GM18502 (cell line): ENCODE measurements around the gene RNF44.
A peak's percentile ranks its signal among the peaks of the same experiment; 100 is the strongest.

Experiments
- ATAC-seq: cut with Tn5 transposase; IDR thresholded peaks from one replicate; pipeline ENCODE4 v1.9.1; 2021; ENCODE audit warnings: mild to moderate bottlenecking; ENCODE audit not compliant: unreplicated experiment, poor library complexity

RNF44 gene

DNA sequence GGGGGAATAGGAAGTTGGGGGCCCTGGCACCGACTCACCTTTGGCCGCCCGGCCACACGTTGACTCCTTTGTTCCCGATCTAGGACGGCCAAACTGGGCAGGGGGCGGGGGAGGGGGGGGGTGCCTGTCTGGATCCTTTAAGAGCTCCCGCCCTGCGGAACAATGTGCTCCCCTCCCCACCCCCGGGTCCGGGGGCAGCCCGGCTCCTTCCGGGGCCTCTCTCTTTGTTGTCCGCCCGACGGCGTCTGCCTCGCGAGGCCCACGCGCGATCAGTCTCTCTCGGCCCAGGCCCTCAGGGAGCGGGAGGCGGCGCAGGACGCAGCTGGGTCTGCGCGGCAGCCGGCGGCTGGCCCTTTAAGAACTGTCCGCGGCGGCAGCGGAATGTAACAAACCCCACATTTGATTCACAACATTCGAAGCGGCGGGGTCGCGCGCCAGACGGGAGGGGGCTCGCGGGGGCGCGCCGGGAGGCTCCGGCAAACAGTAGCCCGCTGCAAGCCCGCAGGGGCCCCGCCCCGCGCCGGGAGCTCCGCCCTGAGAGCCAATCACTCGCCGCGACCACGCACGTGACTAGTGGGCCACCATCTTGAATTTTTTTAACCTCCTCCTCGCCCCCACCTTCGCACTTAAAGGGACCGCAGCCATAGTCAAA, at the start of gene RNF44:
Gene RNF44, minus strand, starts transcription at position 501 of the 652 bp plus-strand sequence. CDS start 4,930 bp downstream, outside the sequence.
- peak; percentile 59 for ATAC-seq

DNA sequence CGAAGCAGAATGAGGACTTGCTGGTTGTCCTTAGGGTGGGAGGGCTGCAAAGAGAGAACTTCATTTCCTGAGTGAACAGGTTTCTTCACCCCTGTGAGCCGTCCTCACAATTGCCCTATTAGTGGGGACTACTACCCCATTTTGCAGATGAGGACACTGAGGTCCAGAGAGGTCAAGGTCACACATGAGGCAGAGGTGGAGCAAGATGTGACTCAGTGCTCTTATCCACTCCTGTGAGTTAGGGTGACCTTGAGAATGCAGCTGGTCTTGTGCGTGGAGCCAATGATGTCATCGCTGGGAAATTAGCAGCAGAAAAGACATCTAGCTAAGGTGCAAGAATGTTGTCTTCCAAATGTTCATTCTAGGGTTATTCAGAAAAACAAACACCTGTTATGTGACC, 45.9 kb upstream of the RNF44 start:
- no peak for ATAC-seq

DNA sequence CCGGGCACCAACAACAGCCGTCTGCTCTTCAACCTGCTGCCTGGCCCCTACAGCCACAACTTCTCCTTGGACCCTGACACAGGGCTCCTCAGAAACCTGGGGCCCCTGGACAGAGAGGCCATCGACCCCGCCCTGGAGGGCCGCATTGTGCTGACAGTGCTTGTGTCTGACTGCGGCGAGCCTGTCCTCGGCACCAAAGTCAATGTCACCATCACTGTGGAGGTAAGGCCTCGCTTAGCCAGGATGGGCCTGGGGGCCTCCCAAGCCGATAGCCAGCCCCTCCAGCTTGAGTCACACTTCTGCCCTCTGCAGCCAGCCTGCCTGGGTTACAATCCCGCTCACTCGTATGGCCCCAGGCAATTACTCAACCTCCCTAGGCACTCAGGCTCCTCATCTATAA, 44.2 kb upstream of the RNF44 start:
- no peak for ATAC-seq

DNA sequence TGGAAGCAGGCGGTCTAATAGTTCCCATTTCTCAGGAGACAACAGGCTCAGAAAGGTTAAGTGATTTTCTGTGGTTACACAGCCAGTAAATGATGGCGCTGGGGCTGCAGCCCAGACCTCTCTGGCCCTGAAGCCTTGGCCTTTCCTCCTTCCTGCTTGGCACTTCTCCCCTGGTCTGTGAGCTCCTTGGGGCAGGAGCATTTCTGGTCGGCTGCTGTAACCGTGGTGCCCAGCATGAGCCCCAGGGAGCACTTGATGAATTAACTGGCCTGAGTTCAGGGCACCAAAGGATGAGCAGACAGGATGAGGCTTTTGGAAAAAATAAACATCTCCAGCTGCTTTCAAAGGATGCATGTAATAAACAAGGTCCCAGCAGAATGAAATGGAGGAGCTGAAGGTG, 42.1 kb upstream of the RNF44 start:
- no peak for ATAC-seq

DNA sequence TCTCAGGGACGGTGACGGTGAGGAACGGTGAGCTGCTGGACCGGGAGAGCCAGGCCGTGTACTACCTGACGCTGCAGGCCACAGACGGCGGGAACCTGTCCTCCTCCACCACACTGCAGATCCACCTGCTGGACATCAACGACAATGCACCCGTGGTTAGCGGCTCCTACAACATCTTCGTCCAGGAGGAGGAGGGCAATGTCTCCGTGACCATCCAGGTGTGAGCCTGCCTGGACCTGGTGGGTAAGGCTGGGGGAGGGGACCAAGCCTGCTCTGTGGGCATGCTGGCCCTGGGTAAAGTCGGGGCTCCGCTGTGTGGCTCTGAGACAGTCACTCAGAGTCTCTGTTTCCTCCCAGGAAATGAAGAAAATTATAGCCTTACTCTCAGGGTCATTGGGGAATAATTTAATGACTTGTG, 41.2 kb upstream of the RNF44 start:
- no peak for ATAC-seq

DNA sequence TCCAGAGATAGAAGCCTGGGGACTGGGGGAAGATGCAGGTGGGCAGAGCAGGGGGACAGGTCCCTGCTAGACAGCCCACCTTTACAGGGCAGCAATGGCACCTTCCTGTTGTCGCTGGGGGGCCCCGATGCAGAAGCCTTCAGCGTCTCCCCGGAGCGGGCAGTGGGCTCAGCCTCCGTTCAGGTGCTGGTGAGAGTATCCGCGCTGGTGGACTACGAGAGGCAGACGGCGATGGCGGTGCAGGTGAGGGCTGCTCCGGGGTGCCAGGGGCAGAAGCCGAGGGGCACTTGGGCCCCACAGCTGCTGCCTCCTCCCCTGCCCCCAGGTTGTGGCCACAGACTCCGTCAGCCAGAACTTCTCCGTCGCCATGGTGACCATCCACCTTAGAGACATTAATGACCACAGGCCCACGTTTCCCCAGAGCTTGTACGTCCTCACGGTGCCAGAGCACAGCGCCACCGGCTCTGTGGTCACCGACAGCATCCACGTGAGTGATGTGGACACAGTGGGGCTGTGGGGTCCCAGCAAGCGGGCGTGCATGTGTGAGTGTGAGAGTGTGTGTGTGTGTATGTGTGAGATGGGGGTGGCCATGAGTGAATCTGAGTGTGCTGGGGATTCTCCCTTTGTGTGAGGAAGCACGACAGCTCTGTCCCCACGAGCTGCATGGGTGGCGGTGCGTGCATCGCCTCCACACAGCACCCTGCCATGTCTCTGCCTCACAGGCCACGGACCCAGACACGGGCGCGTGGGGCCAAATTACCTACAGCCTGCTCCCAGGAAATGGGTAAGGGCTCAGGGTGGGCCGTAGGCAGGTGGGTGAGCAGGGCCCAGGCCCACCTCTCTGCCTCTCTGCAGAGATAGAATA, 40.3 kb upstream of the RNF44 start:
- ATAC-seq = no peak

DNA sequence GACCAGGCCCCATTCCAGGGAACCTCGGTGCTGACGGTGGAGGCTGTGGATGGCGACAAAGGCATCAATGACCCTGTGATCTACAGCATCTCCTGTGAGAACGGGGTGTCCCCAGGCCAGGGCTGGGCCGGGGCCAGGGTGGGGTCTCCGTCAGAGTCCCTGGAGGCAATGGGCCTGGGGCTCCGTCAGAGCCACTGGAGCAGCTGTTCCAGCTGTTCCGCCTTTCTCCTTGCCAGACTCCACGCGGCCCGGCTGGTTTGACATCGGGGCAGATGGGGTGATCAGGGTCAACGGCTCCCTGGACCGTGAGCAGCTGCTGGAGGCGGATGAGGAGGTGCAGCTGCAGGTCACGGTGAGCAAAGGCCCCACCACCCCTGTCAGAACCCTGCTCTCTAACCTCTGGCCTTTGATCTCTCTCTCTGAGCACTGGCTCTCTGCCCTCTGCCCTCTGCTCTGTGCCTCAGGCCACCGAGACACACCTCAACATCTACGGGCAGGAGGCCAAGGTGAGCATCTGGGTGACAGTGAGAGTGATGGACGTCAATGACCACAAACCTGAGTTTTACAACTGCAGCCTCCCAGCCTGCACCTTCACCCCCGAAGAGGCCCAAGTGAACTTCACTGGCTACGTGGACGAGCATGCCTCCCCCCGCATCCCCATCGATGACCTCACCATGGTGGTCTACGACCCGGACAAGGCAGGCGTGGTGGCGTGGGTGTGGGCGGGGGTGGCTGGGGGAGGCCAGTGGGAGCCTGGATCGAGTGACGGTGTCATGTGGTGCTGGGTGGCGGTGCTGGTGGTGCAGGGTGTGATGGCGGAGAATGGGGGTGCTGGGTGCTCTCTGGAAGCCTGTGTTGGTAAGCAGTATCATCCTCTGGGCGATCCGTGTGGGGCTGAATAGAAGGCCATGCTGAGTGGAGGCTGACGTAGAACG, 38.6 kb upstream of the RNF44 start:
- no peak for ATAC-seq

DNA sequence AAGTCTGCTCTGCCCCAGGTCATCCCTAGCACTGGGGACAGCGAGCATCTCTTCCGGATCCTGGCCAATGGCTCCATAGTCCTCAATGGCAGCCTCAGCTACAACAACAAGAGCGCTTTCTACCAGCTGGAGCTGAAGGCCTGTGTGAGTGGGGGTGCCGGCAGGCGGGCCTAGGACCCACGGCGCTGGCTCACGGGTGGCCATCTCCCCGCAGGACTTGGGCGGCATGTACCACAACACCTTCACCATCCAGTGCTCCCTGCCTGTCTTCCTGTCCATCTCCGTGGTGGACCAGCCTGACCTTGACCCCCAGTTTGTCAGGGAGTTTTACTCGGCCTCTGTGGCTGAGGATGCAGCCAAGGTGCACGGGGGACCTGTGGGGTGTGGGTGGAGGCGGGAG, 37.9 kb upstream of the RNF44 start:
- no peak for ATAC-seq

DNA sequence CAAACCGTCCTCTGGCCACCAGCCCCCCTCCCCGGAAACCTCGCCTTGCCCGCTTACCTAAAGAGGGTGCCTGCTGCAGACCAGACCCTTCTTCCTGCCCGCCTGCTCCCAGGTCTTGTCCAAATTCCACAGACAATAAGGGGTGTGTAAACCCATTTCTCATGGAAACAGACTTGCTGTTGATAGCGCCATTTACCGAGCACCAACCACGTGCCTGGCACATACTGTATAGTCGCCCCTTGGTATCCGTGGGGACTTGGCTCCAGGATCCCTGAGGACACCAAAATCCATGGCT, 37.0 kb upstream of the RNF44 start:
- no peak for ATAC-seq

DNA sequence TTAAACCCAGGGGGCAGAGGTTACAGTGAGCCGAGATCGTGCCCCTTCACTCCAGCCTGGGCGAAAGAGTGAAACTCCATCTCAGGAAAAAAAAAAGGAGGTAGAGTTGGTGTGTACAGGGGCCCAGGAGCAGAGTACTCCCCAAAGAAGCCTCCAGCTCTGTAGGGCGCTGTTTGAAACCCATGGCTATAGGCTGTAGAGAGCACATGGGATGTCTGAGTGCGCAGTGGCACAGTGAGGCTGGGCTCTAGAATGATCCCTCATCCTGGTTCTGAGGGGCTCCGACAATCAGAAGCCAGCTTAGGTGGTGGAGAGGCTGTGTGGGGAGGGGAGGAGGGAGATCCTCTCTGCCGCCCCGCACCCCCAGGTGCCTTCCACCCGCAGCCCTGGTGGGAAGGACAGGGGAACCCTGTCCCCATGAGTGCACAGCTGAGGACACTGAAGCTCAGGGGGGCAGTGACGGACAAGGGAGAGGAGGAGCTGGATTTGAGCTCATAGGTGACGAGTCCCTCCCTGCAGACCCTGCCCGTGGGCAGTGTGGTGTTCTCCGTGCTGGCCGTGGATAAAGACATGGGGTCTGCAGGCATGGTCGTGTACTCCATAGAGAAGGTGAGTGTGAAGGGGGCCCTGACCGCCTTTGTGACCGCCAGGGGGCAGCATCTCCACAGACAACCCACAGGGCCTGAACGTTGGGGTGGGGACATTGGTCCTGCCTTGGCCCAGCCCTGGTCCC, 36.5 kb upstream of the RNF44 start:
- no peak for ATAC-seq

DNA sequence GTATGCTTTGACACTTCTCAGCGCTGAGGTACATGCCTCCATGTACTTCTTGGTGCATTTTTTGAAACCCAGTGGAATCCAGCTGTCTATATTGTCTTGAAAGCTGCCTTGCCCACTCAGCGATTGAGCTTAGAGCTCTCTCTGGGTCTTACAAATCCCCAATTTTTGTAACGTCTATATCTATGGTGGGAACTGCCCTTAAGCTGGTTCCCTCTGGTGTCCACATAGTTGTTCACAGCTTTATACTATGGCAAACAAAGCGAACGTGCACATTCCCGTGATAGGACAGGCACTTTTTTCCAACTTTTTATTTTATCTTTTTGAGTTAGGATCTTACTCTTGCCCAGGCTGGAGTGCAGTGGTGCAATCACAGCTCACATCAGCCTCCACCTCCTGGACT, 32.8 kb upstream of the RNF44 start:
- ATAC-seq = no peak

DNA sequence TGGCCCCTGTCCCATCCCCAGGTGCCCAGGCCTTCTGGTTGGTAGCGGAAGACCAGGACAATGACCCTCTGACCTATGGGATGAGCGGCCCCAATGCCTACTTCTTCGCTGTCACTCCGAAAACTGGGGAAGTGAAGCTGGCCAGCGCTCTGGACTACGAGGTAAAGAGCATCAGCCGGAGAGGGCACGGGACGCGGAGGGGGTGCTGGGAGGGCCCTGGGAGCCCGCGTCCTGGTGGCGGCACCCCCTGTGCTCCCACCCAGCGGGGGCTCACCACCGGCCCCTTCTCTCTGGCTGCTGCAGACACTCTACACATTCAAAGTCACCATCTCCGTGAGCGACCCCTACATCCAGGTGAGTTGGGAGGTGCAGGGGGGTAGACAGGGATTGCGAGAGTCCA, 31.5 kb upstream of the RNF44 start:
- ATAC-seq = no peak

DNA sequence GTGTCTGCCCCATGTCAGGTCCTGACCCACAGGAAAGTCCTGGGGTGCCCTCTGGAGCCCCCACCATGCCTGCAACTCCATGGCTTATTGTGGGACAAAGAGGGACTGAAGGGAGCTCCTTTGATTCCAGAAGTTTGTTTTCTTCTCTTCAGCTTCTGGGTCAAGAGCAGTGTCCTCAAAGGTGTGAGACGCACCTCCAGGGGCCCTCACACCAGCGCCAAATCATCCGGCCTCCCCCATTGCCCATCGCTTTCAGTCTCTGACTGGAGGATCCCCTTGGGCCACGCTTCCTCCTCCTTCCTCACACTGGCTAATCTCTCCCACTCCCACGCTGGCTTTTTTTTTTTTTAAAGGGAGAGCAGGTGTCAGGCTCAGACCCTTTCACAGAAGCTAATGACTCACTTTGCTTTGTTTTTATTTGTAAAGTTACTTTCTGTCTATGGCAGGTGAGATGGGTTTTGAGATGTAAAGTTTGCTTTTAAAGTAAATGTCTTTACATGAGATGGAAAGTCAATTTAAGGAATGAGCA, 28.6 kb upstream of the RNF44 start:
- ATAC-seq = no peak

DNA sequence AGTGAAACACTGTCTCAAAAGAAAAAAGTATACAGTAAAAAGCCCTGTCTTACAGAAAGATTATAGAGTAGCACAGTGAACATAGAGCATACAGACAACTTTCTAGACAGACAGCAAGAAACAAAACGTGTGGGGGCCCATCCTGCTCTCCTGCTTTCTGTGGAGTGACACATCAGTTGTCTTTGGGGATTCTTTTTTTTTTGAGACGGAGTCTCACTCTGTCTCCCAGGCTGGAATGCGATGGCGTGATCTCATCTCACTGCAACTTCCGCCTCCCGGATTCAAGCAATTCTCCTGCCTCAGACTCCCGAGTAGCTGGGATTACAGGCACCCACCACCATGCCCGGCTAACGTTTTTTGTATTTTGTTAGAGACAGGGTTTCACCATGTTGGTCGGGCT, 26.8 kb upstream of the RNF44 start:
- no peak for ATAC-seq

DNA sequence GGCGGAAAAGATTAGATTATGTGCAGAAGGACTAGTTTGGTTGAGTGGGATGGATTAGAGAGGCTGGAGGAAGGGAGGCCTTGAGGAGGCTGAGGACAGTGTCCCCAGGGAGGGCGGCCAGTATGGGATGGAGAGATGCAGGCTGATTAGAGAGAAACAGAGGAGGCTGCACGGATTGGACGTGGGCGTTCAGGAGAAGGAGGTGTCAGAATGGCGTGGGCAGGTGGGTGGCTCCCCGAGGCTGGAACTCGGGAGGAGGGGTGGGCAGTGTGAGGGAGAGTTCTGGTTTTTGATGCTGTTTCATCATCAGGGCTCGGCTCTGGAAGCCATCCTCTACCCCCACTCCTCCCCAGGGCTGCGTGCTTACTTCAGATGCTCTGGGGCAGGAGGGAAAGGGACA, 25.0 kb upstream of the RNF44 start:
- ATAC-seq = no peak

DNA sequence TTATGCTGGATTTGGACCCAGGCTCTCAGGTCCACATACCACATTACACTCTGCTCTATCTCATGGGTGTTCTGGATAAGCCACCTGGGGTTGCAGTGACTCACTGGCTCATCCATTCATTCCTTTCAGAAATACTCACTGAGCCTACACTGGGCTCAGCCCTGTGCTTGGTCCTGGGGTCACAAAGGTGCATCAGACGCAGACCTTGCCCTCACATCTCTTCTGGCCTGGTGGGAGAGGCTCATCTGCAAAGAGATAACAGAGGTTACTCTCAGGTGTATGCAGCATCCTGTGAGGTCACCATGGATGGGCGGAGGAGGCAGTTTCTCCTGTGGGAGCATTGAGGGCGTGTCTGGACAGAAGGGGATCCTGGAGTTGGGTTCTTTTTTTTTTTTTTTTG, 24.1 kb upstream of the RNF44 start:
- no peak for ATAC-seq

DNA sequence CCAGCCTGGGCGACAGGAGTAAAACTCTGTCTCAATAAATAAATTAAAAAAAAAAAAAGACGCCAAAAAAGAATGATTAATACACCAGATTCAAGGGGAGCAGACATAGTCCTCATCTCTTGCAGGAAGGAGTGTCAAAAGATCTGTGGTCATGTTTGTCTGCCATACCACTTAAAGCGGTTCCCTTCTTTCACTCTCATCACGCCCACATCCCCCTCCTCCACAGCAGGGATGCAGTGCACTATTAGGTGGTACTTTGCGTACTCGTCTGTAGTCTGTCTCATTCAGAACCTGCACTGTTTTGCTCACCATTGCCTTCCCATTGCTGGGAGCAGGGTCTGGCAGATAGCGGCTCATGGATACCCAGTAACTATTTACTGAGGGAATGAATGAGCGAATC, 23.2 kb upstream of the RNF44 start:
- no peak for ATAC-seq

DNA sequence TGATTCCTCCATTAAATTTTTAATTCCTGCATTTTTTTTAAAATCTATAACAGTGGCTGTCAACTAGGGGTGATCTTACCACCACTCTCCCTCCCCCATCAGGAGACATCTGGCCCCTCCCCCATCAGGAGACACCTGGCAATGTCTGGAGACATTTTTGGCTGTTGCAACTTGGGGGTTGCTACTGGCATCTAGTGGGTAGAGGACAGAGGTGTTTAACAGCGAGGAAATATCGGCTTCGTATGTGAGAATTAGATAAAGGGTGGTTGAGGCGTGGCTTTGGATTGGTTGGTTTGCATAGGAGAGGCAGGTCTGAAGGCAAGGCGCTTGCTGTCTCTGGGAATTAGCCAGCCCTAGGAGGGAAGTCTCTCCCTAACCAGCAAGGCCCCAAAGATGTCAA, 22.5 kb upstream of the RNF44 start:
- ATAC-seq = no peak

DNA sequence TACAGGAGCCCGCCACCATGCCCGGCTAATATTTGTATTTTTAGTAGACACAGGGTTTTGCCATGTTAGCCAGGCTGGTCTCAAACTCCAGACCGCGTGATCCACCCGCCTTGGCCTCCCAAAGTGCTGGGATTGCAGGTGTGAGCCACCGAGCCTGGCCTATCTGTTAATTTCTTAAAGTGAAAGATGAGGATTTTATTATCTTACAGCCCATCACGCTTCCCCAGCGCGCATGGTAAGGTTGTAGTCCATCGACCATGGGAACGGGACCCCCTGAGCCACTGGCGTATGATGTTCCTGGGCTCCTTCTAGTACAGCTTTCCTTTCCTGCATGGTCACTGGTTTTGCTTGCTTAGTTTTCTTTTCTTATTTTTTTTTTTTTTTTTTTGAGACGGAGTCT, 20.6 kb upstream of the RNF44 start:
- ATAC-seq = no peak
